CD14-positive monocyte (primary cell): Measurements from ENCODE around the gene ANTXR1. TPM values are rescaled to one million over a fixed set of nuclear protein-coding genes. Genes with fewer than 3 reads are reported as not detected.

Experiments
- DNase-seq, 3 donors: peaks; one replicate each; pipeline ENCODE4 v3.0.0-alpha.2; 2011 to 2022
- H2AFZ ChIP-seq: 2 replicates; pipeline ENCODE4 v1.6.0; 2012; ENCODE audit warnings: mild to moderate bottlenecking, low read depth, low read length, inconsistent platforms; ENCODE audit not compliant: insufficient read depth, poor library complexity, severe bottlenecking
- H3K27ac ChIP-seq, 2 donors: 1 replicate in 1 of 2; 2 replicates in 1 of 2; pipeline ENCODE4 v1.5.1; 2012 to 2013; ENCODE audit warnings: low read length in 2 of 2, control low read depth in 1 of 2, inconsistent platforms in 1 of 2, low read depth in 1 of 2, mild to moderate bottlenecking in 1 of 2
- H3K27me3 ChIP-seq, 2 donors: one replicate each; pipeline versions ENCODE4 v1.6.0 to v1.6.1; 2011 to 2013; ENCODE audit warnings: low read length in 2 of 2; ENCODE audit not compliant: control insufficient read depth in 2 of 2, insufficient read depth in 2 of 2
- H3K36me3 ChIP-seq, 2 donors: replicated peaks in 1 of 2; 1 replicate in 1 of 2; 2 replicates in 1 of 2; pipeline versions ENCODE4 v1.5.1 to v1.6.1; 2012 to 2013; ENCODE audit warnings: low read length in 2 of 2, control low read depth in 1 of 2, inconsistent platforms in 1 of 2, mild to moderate bottlenecking in 1 of 2; ENCODE audit not compliant: insufficient read depth in 2 of 2, control insufficient read depth in 1 of 2
- H3K4me1 ChIP-seq, 2 donors: 1 replicate in 1 of 2; 2 replicates in 1 of 2; pipeline versions ENCODE4 v1.5.1 to v1.6.1; 2012 to 2013; ENCODE audit warnings: low read length in 2 of 2, control low read depth in 1 of 2, inconsistent platforms in 1 of 2, mild to moderate bottlenecking in 1 of 2, moderate library complexity in 1 of 2; ENCODE audit not compliant: insufficient read depth in 2 of 2, control insufficient read depth in 1 of 2
- H3K4me2 ChIP-seq: replicated peaks from 2 replicates; pipeline ENCODE3; 2012; ENCODE audit warnings: low read length, moderate library complexity, mild to moderate bottlenecking; ENCODE audit not compliant: poor library complexity, severe bottlenecking; ENCODE audit errors: extremely low read depth
- H3K4me3 ChIP-seq, 3 experiments: fragments of 200-600 bp in 1 of 3; sonication (generic) in 1 of 3; replicated peaks in 1 of 3; 1 replicate in 2 of 3; 2 replicates in 1 of 3; pipeline ENCODE4 v1.5.1; 2011 to 2013; ENCODE audit warnings: low read length in 3 of 3, mild to moderate bottlenecking in 3 of 3, control low read depth in 2 of 3, low read depth in 2 of 3, inconsistent platforms in 1 of 3, moderate library complexity in 1 of 3
- H3K79me2 ChIP-seq: 2 replicates; pipeline ENCODE4 v1.6.0; 2012; ENCODE audit warnings: mild to moderate bottlenecking, control low read depth, inconsistent platforms, low read length, moderate library complexity; ENCODE audit not compliant: insufficient read depth
- H3K9ac ChIP-seq: 2 replicates; pipeline ENCODE4 v1.6.0; 2017; ENCODE audit warnings: low read length, mild to moderate bottlenecking; ENCODE audit not compliant: insufficient read depth, poor library complexity, severe bottlenecking
- H3K9me3 ChIP-seq, 2 donors: replicated peaks in 1 of 2; 1 replicate in 1 of 2; 2 replicates in 1 of 2; pipeline versions ENCODE4 v1.5.1 to v1.6.1; 2012 to 2013; ENCODE audit warnings: low read length in 2 of 2, control low read depth in 1 of 2; ENCODE audit not compliant: control insufficient read depth in 1 of 2, insufficient read depth in 1 of 2
- H4K20me1 ChIP-seq: 2 replicates; pipeline ENCODE4 v1.6.0; 2012; ENCODE audit warnings: mild to moderate bottlenecking, low read length, control low read depth, moderate library complexity; ENCODE audit not compliant: insufficient read depth
- H3K27ac Mint-ChIP-seq, 7 donors: one replicate each; pipeline ENCODE4 v1.8.0; 2020; ENCODE audit warnings: mild to moderate bottlenecking in 7 of 7, mixed read lengths in 7 of 7, moderate library complexity in 6 of 7, inconsistent platforms in 2 of 7
- H3K27me3 Mint-ChIP-seq, 3 donors: one replicate each; pipeline ENCODE4 v1.8.0; 2021 to 2022; ENCODE audit warnings: low read depth in 3 of 3, mild to moderate bottlenecking in 3 of 3, mixed read lengths in 3 of 3, moderate library complexity in 3 of 3, inconsistent platforms in 1 of 3
- H3K36me3 Mint-ChIP-seq, 2 donors: one replicate each; pipeline ENCODE4 v1.8.0; 2020; ENCODE audit warnings: mixed read lengths in 2 of 2, inconsistent platforms in 1 of 2, mild to moderate bottlenecking in 1 of 2
- H3K4me1 Mint-ChIP-seq: one replicate; pipeline ENCODE4 v1.8.0; 2020; ENCODE audit warnings: mild to moderate bottlenecking, mixed read lengths
- H3K4me3 Mint-ChIP-seq, 2 donors: one replicate each; pipeline ENCODE4 v1.8.0; 2020; ENCODE audit warnings: mild to moderate bottlenecking in 2 of 2, mixed read lengths in 2 of 2, moderate library complexity in 1 of 2
- H3K9me3 Mint-ChIP-seq, 7 donors: one replicate each; pipeline ENCODE4 v1.8.0; 2020 to 2022; ENCODE audit warnings: mixed read lengths in 7 of 7, mild to moderate bottlenecking in 6 of 7, moderate library complexity in 6 of 7, inconsistent platforms in 2 of 7
- WGBS: methylation state at CpG from one replicate; pipeline ENCODE4 v1.1.5; 2013; ENCODE audit warnings: missing lambda C conversion rate; ENCODE audit not compliant: insufficient coverage; 5-methylcytosine and 5-hydroxymethylcytosine counted together
- intact Hi-C, 2 donors: fragments of 100-400 bp; cut with micrococcal nuclease; formaldehyde crosslinking; loops; one replicate each; pipeline versions ENCODE4 v1.15.0 to v1.15.1; 2023
- polyA plus RNA-seq, 3 donors: library from polyadenylated mRNA; depleted of rRNA in 1 of 3; unstranded in 2 of 3; stranded (reverse) in 1 of 3; fragments of 300-500 nt in 2 of 3; fragments of >200 nt in 1 of 3; fragmentation: Illumina TruSeq in 2 of 3; gene quantifications; 1 replicate in 2 of 3; 2 replicates in 1 of 3; pipeline ENCODE4 v1.2.3, GENCODE V29; 2012 to 2021
- TF ChIP-seq, protein P1 (sequence below): fragments of 200-600 bp; IDR thresholded peaks from one replicate; pipeline ENCODE4 v1.8.0; 2022; ENCODE audit warnings: antibody characterized with exemption, mild to moderate bottlenecking

The ANTXR1 gene
- polyA plus RNA-seq, 3 donors, result not detected

DNA sequence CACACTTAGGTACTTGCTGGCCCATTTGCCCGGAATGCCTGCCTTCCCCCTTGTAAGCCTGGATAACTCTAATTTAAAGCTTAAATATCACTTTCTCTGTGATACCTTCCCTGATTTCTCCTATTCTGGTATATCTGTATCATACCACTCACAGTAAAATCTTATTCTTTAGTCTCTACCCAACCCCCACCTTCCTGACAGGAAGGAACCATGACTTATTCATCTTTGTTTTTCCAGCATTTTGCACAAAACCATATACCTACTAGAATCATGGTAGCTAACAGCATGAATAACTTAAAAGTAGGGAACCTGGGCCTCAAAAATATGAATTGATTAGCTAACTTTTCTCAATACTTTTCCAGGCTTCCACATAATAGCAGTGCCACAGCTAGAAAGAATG lies 262.5 kb downstream of the ANTXR1 start:
- no peak overlapping the region for H2AFZ ChIP-seq
- intact Hi-C loops, result no loop called here

DNA sequence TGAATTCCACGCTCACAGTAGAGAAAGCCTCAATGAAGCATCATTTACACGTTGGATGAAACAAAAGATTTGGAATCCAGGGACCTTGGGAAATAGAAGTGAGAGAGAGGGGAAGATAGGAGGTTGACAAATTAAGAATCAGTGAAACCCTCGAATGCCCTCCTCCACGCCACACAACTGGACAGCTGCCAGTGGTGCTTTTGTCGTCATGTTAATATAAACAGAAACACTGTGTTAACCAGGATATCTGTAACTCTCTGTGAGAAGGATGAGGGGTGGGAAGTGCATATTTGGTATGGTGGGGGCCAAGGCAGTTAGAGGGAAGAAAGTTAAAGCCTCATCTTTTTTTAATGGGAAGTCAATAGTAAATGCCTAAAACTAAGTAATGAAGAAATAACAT lies 265.4 kb downstream of the ANTXR1 start:
- Histone ChIP-seq H3K27me3 (no peaks in the 10 kb centered on the region), H3K4me1 (no peaks in the 10 kb centered on the region), H3K9me3 (no peaks in the 10 kb centered on the region), H3K79me2 (no peaks in the 10 kb centered on the region), H3K36me3 (no peaks in the 10 kb centered on the region), H3K9ac (no peak overlapping the region), H3K4me3 (no peak overlapping the region), H3K4me2 (no peak overlapping the region), H2AFZ (no peak overlapping the region), H3K27ac (no peak overlapping the region), H4K20me1 (no peaks in the 10 kb centered on the region)
- Mint-ChIP-seq H3K4me1 (peaks cover 6% of the 10 kb centered on the region), H3K27ac (peak overlapping the region in 1 of 7 donors; percentile 6), H3K9me3 (no peaks in the 10 kb centered on the region), H3K4me3 (no peak overlapping the region), H3K36me3 (no peaks in the 10 kb centered on the region), H3K27me3 (peaks cover 2 to 4% (median 3%) of the 10 kb centered on the region in 3 donors)
- no CpG with 5 or more reads among the region's 5 CpGs for WGBS
- intact Hi-C loops, result no loop called here
- DNase-seq, result no peak
- TF ChIP-seq, protein P1, sequence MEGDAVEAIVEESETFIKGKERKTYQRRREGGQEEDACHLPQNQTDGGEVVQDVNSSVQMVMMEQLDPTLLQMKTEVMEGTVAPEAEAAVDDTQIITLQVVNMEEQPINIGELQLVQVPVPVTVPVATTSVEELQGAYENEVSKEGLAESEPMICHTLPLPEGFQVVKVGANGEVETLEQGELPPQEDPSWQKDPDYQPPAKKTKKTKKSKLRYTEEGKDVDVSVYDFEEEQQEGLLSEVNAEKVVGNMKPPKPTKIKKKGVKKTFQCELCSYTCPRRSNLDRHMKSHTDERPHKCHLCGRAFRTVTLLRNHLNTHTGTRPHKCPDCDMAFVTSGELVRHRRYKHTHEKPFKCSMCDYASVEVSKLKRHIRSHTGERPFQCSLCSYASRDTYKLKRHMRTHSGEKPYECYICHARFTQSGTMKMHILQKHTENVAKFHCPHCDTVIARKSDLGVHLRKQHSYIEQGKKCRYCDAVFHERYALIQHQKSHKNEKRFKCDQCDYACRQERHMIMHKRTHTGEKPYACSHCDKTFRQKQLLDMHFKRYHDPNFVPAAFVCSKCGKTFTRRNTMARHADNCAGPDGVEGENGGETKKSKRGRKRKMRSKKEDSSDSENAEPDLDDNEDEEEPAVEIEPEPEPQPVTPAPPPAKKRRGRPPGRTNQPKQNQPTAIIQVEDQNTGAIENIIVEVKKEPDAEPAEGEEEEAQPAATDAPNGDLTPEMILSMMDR, result no peak

More for the DNA sequence above, 262.5 kb downstream of the ANTXR1 start:
- Mint-ChIP-seq H3K27ac (no peak overlapping the region), H3K4me1 (peaks cover 26% of the 10 kb centered on the region), H3K4me3 (no peak overlapping the region), H3K36me3 (no peaks in the 10 kb centered on the region), H3K27me3 (peaks cover 0 to 9% (median 2%) of the 10 kb centered on the region in 3 donors), H3K9me3 (no peaks in the 10 kb centered on the region)
- no peaks in the 10 kb centered on the region for H3K36me3 ChIP-seq
- H3K27me3 ChIP-seq, result no peaks in the 10 kb centered on the region
- H4K20me1 ChIP-seq, result no peaks in the 10 kb centered on the region
- no peak overlapping the region for H3K4me3 ChIP-seq
- WGBS, result 100% methylated on average over 1 of the region's 1 CpG
- no peak overlapping the region for H3K4me2 ChIP-seq
- H3K79me2 ChIP-seq, result no peaks in the 10 kb centered on the region
- H3K4me1 ChIP-seq, result peaks cover 19 to 20% of the 10 kb centered on the region in 2 donors
- TF ChIP-seq, protein P1, result no peak
- H3K27ac ChIP-seq, result no peak overlapping the region
- no peaks in the 10 kb centered on the region for H3K9me3 ChIP-seq
- no peak overlapping the region for H3K9ac ChIP-seq
- DNase-seq, result no peak
